ENCODE results near the gene PTPN4. TPM values are rescaled to one million over a fixed set of nuclear protein-coding genes. Genes with fewer than 3 reads are reported as not detected.

The PTPN4 gene
- total RNA-seq, 1 experiment from 2014 or later, result 60.7 TPM

DNA sequence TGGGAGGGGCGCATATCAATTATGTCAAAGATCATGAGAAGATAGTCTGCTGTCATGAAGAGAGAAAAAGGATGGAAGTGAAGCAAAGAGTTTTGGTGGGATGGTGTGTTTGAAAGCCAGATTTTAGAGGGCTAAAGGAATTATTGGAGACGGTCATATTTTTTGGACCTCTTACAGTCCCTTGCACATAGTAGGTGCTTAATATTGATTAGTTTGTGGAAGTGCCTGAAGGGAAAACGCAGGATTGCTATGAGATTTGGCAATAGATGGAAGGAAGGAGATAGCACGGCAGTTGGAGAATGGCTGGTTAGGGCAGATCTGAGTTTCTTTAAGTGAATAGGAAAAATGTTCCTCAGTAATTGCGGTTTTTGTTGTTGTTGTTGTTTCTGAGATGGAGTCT, 269.1 kb downstream of the PTPN4 start:
- Histone ChIP-seq H2AFZ (no peak overlapping the region), H4K20me1 (ENCODE audit: insufficient read depth) (no peaks in the 10 kb centered on the region), H3K4me3 (no peak overlapping the region), H3K9me2 (ENCODE audit: insufficient read depth) (no peaks in the 10 kb centered on the region), H3K79me2 (ENCODE audit: low read depth) (no peaks in the 10 kb centered on the region), H3K9me3 (ENCODE audit: insufficient read depth, low read depth) (peaks cover 6% of the 10 kb centered on the region; the same call in 1 of the 2 replicates), H3K27me3 (ENCODE audit: insufficient read depth, low read depth) (no peaks in the 10 kb centered on the region), H3K4me1 (replicated peaks; ENCODE audit: insufficient read depth) (no peaks in the 10 kb centered on the region; the same call in 1 of the 2 replicates), H3K36me3 (ENCODE audit: low read depth) (no peaks in the 10 kb centered on the region), H3K4me2 (no peak overlapping the region), H3F3A (ENCODE audit: insufficient read depth, low read depth) (no peaks in the 10 kb centered on the region), H3K27ac (no peak overlapping the region)
- no peak for DNase-seq
- BruUV-seq (replicated peaks), result no TSS peak
- ChIA-PET POLR2A (ENCODE audit: unreplicated experiment) (no interaction called here), CTCF (no interaction called here)
- intact Hi-C loops (cut with micrococcal nuclease; ENCODE audit: unreplicated experiment), result no loop called here
- TF ChIP-seq EZH2 (IDR thresholded peaks at IDR 0.05; ENCODE audit: low read depth) (no peak), CTCF (conservative IDR thresholded peaks at IDR 0.05) (no peak)

DNA sequence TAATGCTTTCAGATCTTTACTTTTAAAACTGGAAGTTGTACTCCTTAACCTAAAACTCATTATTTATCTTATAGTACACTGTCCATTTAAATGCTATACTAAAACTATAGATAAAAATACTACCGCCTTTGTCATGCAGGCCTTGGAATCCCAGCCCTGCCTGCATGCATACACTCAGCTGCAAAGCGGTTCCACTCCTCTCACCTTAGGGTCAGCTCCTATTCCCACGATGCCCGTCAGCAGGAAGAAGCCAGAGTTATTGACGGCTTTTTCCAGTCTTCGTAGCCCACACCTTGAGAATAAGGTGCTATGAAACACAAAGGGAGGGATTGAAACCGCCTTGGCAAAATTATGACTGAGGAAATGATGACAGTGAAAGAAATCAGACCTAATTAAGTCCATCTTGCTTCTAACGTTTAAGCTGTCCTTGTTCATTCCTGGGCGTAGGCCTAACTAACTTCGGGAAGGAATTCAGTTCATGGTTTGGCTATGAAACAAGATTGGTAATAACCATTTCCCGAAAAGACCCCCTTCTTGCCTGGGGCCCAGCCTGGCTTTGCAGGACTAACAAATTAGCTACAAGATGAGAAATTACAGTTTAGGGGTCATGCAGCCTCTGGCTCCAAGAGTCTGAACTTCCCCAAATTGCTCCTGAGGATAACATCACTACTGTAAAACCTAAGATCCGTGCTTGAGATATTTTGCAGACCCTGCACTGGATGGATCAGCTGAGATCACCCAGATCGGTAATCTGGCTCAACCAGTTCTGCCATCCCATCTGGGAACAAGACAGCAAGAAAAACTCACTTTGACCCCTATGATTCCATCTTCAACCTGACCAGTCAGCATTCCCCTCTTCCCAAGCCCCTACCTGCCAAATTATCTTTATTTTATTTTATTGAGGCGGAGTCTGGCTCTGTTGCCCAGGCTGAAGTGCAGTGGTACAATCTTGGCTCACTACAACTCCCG, 270.2 kb downstream of the PTPN4 start:
- H3K9me3 ChIP-seq (ENCODE audit: insufficient read depth, low read depth), result peaks cover 6% of the 10 kb centered on the region; the same call in 1 of the 2 replicates
- ChIA-PET CTCF (no interaction called here), POLR2A (ENCODE audit: unreplicated experiment) (no interaction called here)
- no peaks in the 10 kb centered on the region for H4K20me1 ChIP-seq (ENCODE audit: insufficient read depth)
- no peaks in the 10 kb centered on the region for H3K27me3 ChIP-seq (ENCODE audit: insufficient read depth, low read depth)
- H3K4me3 ChIP-seq, result no peak overlapping the region
- no peaks in the 10 kb centered on the region for H3K36me3 ChIP-seq (ENCODE audit: low read depth)
- intact Hi-C loops (cut with micrococcal nuclease; ENCODE audit: unreplicated experiment), result no loop called here
- TF ChIP-seq EZH2 (IDR thresholded peaks at IDR 0.05; ENCODE audit: low read depth) (no peak), CTCF (conservative IDR thresholded peaks at IDR 0.05) (no peak)
- BruUV-seq (replicated peaks), result no TSS peak
- H3K27ac ChIP-seq, result no peak overlapping the region
- no peak for DNase-seq
- no peak overlapping the region for H3K4me2 ChIP-seq
- no peaks in the 10 kb centered on the region for H3F3A ChIP-seq (ENCODE audit: insufficient read depth, low read depth)
- no peaks in the 10 kb centered on the region for H3K9me2 ChIP-seq (ENCODE audit: insufficient read depth)
- H2AFZ ChIP-seq, result no peak overlapping the region
- H3K4me1 ChIP-seq (replicated peaks; ENCODE audit: insufficient read depth), result no peaks in the 10 kb centered on the region; the same call in 1 of the 2 replicates
- H3K79me2 ChIP-seq (ENCODE audit: low read depth), result no peaks in the 10 kb centered on the region

- Histone ChIP-seq H3K4me2 (no peak overlapping the region), H2AFZ (no peak overlapping the region), H3F3A (ENCODE audit: insufficient read depth, low read depth) (0 out of 2 replicates have a peak, but pooled peaks cover under 1% of the 10 kb centered on the region), H3K36me3 (ENCODE audit: low read depth) (no peaks in the 10 kb centered on the region), H3K9me2 (ENCODE audit: insufficient read depth) (no peaks in the 10 kb centered on the region), H3K79me2 (ENCODE audit: low read depth) (no peaks in the 10 kb centered on the region), H3K4me1 (replicated peaks; ENCODE audit: insufficient read depth) (no peaks in the 10 kb centered on the region; the same call in 1 of the 2 replicates), H3K27me3 (ENCODE audit: insufficient read depth, low read depth) (no peaks in the 10 kb centered on the region), H3K27ac (no peak overlapping the region), H3K4me3 (no peak overlapping the region), H3K9me3 (ENCODE audit: insufficient read depth, low read depth) (no peaks in the 10 kb centered on the region), H4K20me1 (ENCODE audit: insufficient read depth) (no peaks in the 10 kb centered on the region; the same call in 1 of the 2 replicates)
- POLR2A ChIA-PET (ENCODE audit: unreplicated experiment), result no interaction called here
- BruUV-seq (replicated peaks), result no TSS peak
- TF ChIP-seq CTCF (conservative IDR thresholded peaks at IDR 0.05) (no peak), EZH2 (IDR thresholded peaks at IDR 0.05; ENCODE audit: low read depth) (no peak)
- CTCF ChIA-PET, result no interaction called here
- intact Hi-C loops (cut with micrococcal nuclease; ENCODE audit: unreplicated experiment), result no loop called here
- no peak for DNase-seq
These were observed 272.6 kb downstream of the PTPN4 start for GRCh38 chr2:120032297-120032696.

Other genes with a start within 250 kb of the PTPN4 start
- gene SCTR, start 235.4 kb upstream of the PTPN4 start, total RNA-seq (2021), result not detected in 2 replicates
- not detected in 2 replicates for gene CFAP221, start 215.5 kb upstream of the PTPN4 start, total RNA-seq (2021)
- gene TMEM177, start 80.7 kb upstream of the PTPN4 start, total RNA-seq (2021), result 18.2 and 18.4 TPM in 2 replicates

Data from PC-9 (cell line).